Measurements from ENCODE around the gene TSSC4.

Gene TSSC4

GRCh38 chr11:2368178-2368850 is 32.2 kb upstream of the TSSC4 start:
- H3K4me3 ChIP-seq (IDR thresholded peaks at IDR 0.05; ENCODE audit: insufficient read depth, low read depth, low read length), result no peak overlapping the region
- H4K20me1 ChIP-seq (ENCODE audit: insufficient read depth), result no peaks in the 10 kb centered on the region
- H3K9ac ChIP-seq, result no peak overlapping the region
- no peaks in the 10 kb centered on the region for H3K36me3 ChIP-seq (ENCODE audit: insufficient read depth)
- peaks cover 85% of the 10 kb centered on the region for H3K27me3 ChIP-seq (ENCODE audit: insufficient read depth, low read depth)
- no peak overlapping the region for H3K27ac ChIP-seq
- TF ChIP-seq CTCF (conservative IDR thresholded peaks at IDR 0.05; ENCODE audit: low read depth, low read length), result no peak
- no peaks in the 10 kb centered on the region for H3K4me1 ChIP-seq (ENCODE audit: low read depth, poor library complexity, severe bottlenecking)
- H3K4me2 ChIP-seq, result no peak overlapping the region
- no peak overlapping the region for H2AFZ ChIP-seq (ENCODE audit: low read depth)
- no peaks in the 10 kb centered on the region for H3K79me2 ChIP-seq (ENCODE audit: insufficient read depth, low read depth)

GRCh38 chr11:2368851-2369180 is 31.7 kb upstream of the TSSC4 start:
- no peaks in the 10 kb centered on the region for H4K20me1 ChIP-seq (ENCODE audit: insufficient read depth)
- H3K9ac ChIP-seq, result no peak overlapping the region
- no peaks in the 10 kb centered on the region for H3K36me3 ChIP-seq (ENCODE audit: insufficient read depth)
- no peak overlapping the region for H3K27ac ChIP-seq
- H3K4me2 ChIP-seq, result no peak overlapping the region
- no peak overlapping the region for H3K4me3 ChIP-seq (IDR thresholded peaks at IDR 0.05; ENCODE audit: insufficient read depth, low read depth, low read length)
- H2AFZ ChIP-seq (ENCODE audit: low read depth), result no peak overlapping the region
- no peak for TF ChIP-seq CTCF (conservative IDR thresholded peaks at IDR 0.05; ENCODE audit: low read depth, low read length)
- H3K27me3 ChIP-seq (ENCODE audit: insufficient read depth, low read depth), result peaks cover 86% of the 10 kb centered on the region
- H3K79me2 ChIP-seq (ENCODE audit: insufficient read depth, low read depth), result no peaks in the 10 kb centered on the region
- H3K4me1 ChIP-seq (ENCODE audit: low read depth, poor library complexity, severe bottlenecking), result no peaks in the 10 kb centered on the region

GRCh38 chr11:2369320-2369719 is 31.2 kb upstream of the TSSC4 start:
- Histone ChIP-seq H3K79me2 (ENCODE audit: insufficient read depth, low read depth) (no peaks in the 10 kb centered on the region), H3K27me3 (ENCODE audit: insufficient read depth, low read depth) (peaks cover 86% of the 10 kb centered on the region), H3K27ac (no peak overlapping the region), H3K4me1 (ENCODE audit: low read depth, poor library complexity, severe bottlenecking) (no peaks in the 10 kb centered on the region), H3K4me2 (no peak overlapping the region), H4K20me1 (ENCODE audit: insufficient read depth) (no peaks in the 10 kb centered on the region), H3K36me3 (ENCODE audit: insufficient read depth) (no peaks in the 10 kb centered on the region), H2AFZ (ENCODE audit: low read depth) (no peak overlapping the region), H3K4me3 (IDR thresholded peaks at IDR 0.05; ENCODE audit: insufficient read depth, low read depth, low read length) (no peak overlapping the region), H3K9ac (no peak overlapping the region)
- no peak for TF ChIP-seq CTCF (conservative IDR thresholded peaks at IDR 0.05; ENCODE audit: low read depth, low read length)

- TF ChIP-seq CTCF (conservative IDR thresholded peaks at IDR 0.05; ENCODE audit: low read depth, low read length), result no peak
- H2AFZ ChIP-seq (ENCODE audit: low read depth), result no peak overlapping the region
- H4K20me1 ChIP-seq (ENCODE audit: insufficient read depth), result no peaks in the 10 kb centered on the region
- no peak overlapping the region for H3K4me3 ChIP-seq (IDR thresholded peaks at IDR 0.05; ENCODE audit: insufficient read depth, low read depth, low read length)
- H3K4me1 ChIP-seq (ENCODE audit: low read depth, poor library complexity, severe bottlenecking), result no peaks in the 10 kb centered on the region
- no peaks in the 10 kb centered on the region for H3K36me3 ChIP-seq (ENCODE audit: insufficient read depth)
- no peak overlapping the region for H3K27ac ChIP-seq
- no peak overlapping the region for H3K9ac ChIP-seq
- no peaks in the 10 kb centered on the region for H3K79me2 ChIP-seq (ENCODE audit: insufficient read depth, low read depth)
- H3K4me2 ChIP-seq, result no peak overlapping the region
- H3K27me3 ChIP-seq (ENCODE audit: insufficient read depth, low read depth), result peaks cover 80% of the 10 kb centered on the region
These were observed 30.7 kb upstream of the TSSC4 start for GRCh38 chr11:2369896-2370295.
